Measurements from ENCODE around the gene SPAG16.

SPAG16 gene

GRCh38 chr2:213455316-213456008 lies 171.2 kb downstream of the SPAG16 start:
- TF ChIP-seq TAF1 (IDR thresholded peaks at IDR 0.05; ENCODE audit: borderline replicate concordance, insufficient read depth, low read length) (no peak), SIN3A (IDR thresholded peaks at IDR 0.05; ENCODE audit: borderline replicate concordance, insufficient read depth, low read length) (no peak), FOXP2 (optimal IDR thresholded peaks at IDR 0.05; ENCODE audit: borderline replicate concordance, extremely low read depth, extremely low read length, insufficient read depth) (no peak), POLR2AphosphoS5 (IDR thresholded peaks at IDR 0.05; ENCODE audit: low read depth, low read length) (no peak), REST (IDR thresholded peaks at IDR 0.05; ENCODE audit: insufficient read depth in 1 of 2, low read depth in 2 of 2, low read length in 2 of 2) (no peak)

- TF ChIP-seq REST (IDR thresholded peaks at IDR 0.05; ENCODE audit: insufficient read depth in 1 of 2, low read depth in 2 of 2, low read length in 2 of 2) (no peak), POLR2AphosphoS5 (IDR thresholded peaks at IDR 0.05; ENCODE audit: low read depth, low read length) (no peak), SIN3A (IDR thresholded peaks at IDR 0.05; ENCODE audit: borderline replicate concordance, insufficient read depth, low read length) (no peak), FOXP2 (optimal IDR thresholded peaks at IDR 0.05; ENCODE audit: borderline replicate concordance, extremely low read depth, extremely low read length, insufficient read depth) (no peak), TAF1 (IDR thresholded peaks at IDR 0.05; ENCODE audit: borderline replicate concordance, insufficient read depth, low read length) (no peak)
Observed at GRCh38 chr2:213475433-213475832, 191.2 kb downstream of the SPAG16 start.

- TF ChIP-seq REST (IDR thresholded peaks at IDR 0.05; ENCODE audit: insufficient read depth in 1 of 2, low read depth in 2 of 2, low read length in 2 of 2) (no peak), TAF1 (IDR thresholded peaks at IDR 0.05; ENCODE audit: borderline replicate concordance, insufficient read depth, low read length) (no peak), POLR2AphosphoS5 (IDR thresholded peaks at IDR 0.05; ENCODE audit: low read depth, low read length) (no peak), FOXP2 (optimal IDR thresholded peaks at IDR 0.05; ENCODE audit: borderline replicate concordance, extremely low read depth, extremely low read length, insufficient read depth) (no peak), SIN3A (IDR thresholded peaks at IDR 0.05; ENCODE audit: borderline replicate concordance, insufficient read depth, low read length) (no peak)
Observed at GRCh38 chr2:213476641-213477040, 192.4 kb downstream of the SPAG16 start.

GRCh38 chr2:213490087-213490486 lies 205.8 kb downstream of the SPAG16 start:
- TF ChIP-seq TAF1 (IDR thresholded peaks at IDR 0.05; ENCODE audit: borderline replicate concordance, insufficient read depth, low read length) (no peak), POLR2AphosphoS5 (IDR thresholded peaks at IDR 0.05; ENCODE audit: low read depth, low read length) (no peak), REST (IDR thresholded peaks at IDR 0.05; ENCODE audit: insufficient read depth in 1 of 2, low read depth in 2 of 2, low read length in 2 of 2) (no peak), SIN3A (IDR thresholded peaks at IDR 0.05; ENCODE audit: borderline replicate concordance, insufficient read depth, low read length) (no peak), FOXP2 (optimal IDR thresholded peaks at IDR 0.05; ENCODE audit: borderline replicate concordance, extremely low read depth, extremely low read length, insufficient read depth) (no peak)
